ENCODE results near the gene EXOC7. TPM values are rescaled to one million over a fixed set of nuclear protein-coding genes. Genes with fewer than 3 reads are reported as not detected.

The EXOC7 gene
- 100 to 1,000 TPM in 2 of 4 donors, 10 to 100 TPM in 2; 88.0 to 143 (median 105) TPM for total RNA-seq

DNA sequence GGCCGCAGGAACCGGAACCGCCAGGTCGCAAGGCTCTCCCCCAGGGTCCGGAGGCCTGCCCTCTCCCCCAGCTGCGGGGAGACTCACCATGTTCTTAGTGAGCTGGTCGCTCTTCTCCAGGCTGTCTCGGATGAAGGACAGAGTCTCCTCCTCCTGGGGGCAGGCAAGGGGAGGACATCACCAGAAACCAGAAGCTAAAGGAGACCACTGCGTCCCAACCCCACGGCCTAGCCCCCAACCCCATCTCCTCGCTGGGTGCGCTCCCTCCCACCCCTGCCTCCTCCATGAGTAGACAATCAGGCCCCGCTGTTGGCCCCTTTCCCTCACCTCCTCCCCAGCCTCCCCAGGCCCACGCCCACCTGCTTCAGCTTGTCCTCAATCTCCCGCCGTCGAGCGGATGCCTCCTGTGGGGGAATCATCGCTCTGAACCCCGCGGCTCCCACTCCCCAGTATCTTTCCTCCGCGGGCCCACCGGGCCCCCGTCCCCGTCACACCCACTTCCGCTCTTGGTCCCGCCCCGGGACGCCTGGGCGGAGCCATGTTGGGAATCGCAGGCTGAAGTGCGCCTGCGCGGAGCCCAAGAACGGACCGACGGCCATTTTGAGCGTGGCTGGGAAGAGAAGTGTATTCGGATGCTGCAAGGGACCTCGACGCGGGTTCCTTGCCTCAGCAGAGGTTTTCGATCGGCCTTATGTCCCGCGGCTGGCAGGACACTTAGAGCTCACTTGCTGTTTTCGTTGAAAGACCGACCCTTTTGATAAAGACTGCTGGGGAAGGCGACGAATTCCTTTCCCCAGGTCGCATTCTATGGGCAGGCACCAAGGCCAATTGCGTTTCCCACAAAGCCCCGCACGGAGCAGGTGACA, at the start of gene EXOC7:
TSS of gene EXOC7 (minus strand) at position 514 of the 866 bp plus-strand sequence. CDS start at position 419, 95 bp downstream.
- H3K4me1 ChIP-seq, result peaks cover 11 to 33% (median 25%) of the 10 kb centered on the region in 4 donors
- H3K4me3 ChIP-seq, result peak within 1 kb of the TSS; percentile 64 to 92 (median 75)
- peak in 2 of 5 experiments; percentile 33 to 35 for TF ChIP-seq CTCF (IDR thresholded peaks at IDR 0.05)
- peak; percentile 75 for TF ChIP-seq POLR2A (IDR thresholded peaks at IDR 0.05)
- TF ChIP-seq POLR2AphosphoS5 (IDR thresholded peaks at IDR 0.05), result peak; percentile 43 to 60 (median 60)
- no peak for TF ChIP-seq EP300 (IDR thresholded peaks at IDR 0.05; ENCODE audit: low read depth)
- in situ Hi-C loops (cut with MboI; ENCODE audit: low pct_ligation_motif_present in 1 of 4, low pct_unique_long_range_greater_than_20kb in 1 of 4, low sequenced_read_pairs in 3 of 4) (no loop called here), intact Hi-C loops (cut with DNase I; ENCODE audit: low total_unique reads) (no loop called here)
- no peaks in the 10 kb centered on the region for H3K9me3 ChIP-seq
- DNase-seq, result peak; percentile 94
- WGBS, 2 donors (ENCODE audit: low coverage in 1 of 2), result 2% methylated on average over 53 of the region's 55 CpGs; no CpG with 5 or more reads in 1 of the 2 donors
- no peaks in the 10 kb centered on the region for H3K27me3 ChIP-seq
- peaks cover 0 to 28% (median 4%) of the 10 kb centered on the region in 4 donors for H3K36me3 ChIP-seq
- peak within 1 kb of the TSS; percentile 81 to 87 (median 84) for H3K27ac ChIP-seq

DNA sequence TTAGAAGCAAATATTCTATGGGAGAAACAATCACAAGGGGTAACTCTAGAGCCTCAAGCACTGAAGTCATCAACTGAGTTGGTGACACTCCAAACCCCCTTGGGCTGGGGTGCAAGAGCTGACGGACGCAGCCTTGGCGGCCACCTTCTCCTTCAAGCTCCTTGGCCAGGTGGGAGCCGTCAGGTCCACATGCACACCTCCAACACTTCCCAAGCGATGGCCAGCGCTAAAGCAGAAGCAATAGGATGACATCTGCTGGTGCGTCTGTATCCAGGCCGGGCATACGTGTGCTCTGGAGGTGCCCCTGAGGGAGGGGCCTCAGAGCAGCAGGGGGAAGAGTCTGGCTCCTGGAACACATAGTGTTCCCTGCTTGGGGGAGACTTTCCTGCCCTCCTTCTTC, 49.6 kb upstream of the EXOC7 start:
- no peak overlapping the region for H3K4me3 ChIP-seq
- no peaks in the 10 kb centered on the region for H3K9me3 ChIP-seq
- peaks cover 0 to 8% (median 0%) of the 10 kb centered on the region in 4 donors for H3K4me1 ChIP-seq
- H3K27ac ChIP-seq, result no peak overlapping the region
- WGBS, 2 donors (ENCODE audit: low coverage in 1 of 2), result 94% methylated on average over 9 of the region's 9 CpGs; no CpG with 5 or more reads in 1 of the 2 donors
- intact Hi-C loops (cut with DNase I; ENCODE audit: low total_unique reads), result no loop called here
- no peaks in the 10 kb centered on the region for H3K36me3 ChIP-seq
- H3K27me3 ChIP-seq, result no peaks in the 10 kb centered on the region
- in situ Hi-C loops (cut with MboI; ENCODE audit: low pct_ligation_motif_present in 1 of 4, low pct_unique_long_range_greater_than_20kb in 1 of 4, low sequenced_read_pairs in 3 of 4), result no loop called here
- DNase-seq, result no peak
- TF ChIP-seq EP300 (IDR thresholded peaks at IDR 0.05; ENCODE audit: low read depth) (no peak), CTCF (IDR thresholded peaks at IDR 0.05) (no peak), POLR2A (IDR thresholded peaks at IDR 0.05) (no peak), POLR2AphosphoS5 (IDR thresholded peaks at IDR 0.05) (no peak)

- in situ Hi-C loops (cut with MboI; ENCODE audit: low pct_ligation_motif_present in 1 of 4, low pct_unique_long_range_greater_than_20kb in 1 of 4, low sequenced_read_pairs in 3 of 4), result no loop called here
- no peaks in the 10 kb centered on the region for H3K36me3 ChIP-seq
- TF ChIP-seq POLR2AphosphoS5 (IDR thresholded peaks at IDR 0.05) (no peak), POLR2A (IDR thresholded peaks at IDR 0.05) (no peak), CTCF (IDR thresholded peaks at IDR 0.05) (no peak), EP300 (IDR thresholded peaks at IDR 0.05; ENCODE audit: low read depth) (no peak)
- H3K27me3 ChIP-seq, result no peaks in the 10 kb centered on the region
- H3K9me3 ChIP-seq, result no peaks in the 10 kb centered on the region
- 89 to 96% methylated on average over 4 to 7 of the region's 7 CpGs for WGBS, 2 donors (ENCODE audit: low coverage in 1 of 2)
- H3K4me3 ChIP-seq, result no peak overlapping the region
- intact Hi-C loops (cut with DNase I; ENCODE audit: low total_unique reads), result no loop called here
- H3K27ac ChIP-seq, result no peak overlapping the region
- peaks cover 0 to 8% (median 0%) of the 10 kb centered on the region in 4 donors for H3K4me1 ChIP-seq
- DNase-seq, result no peak
Observed at GRCh38 chr17:76152591-76152990, 49.0 kb upstream of the EXOC7 start.

DNA sequence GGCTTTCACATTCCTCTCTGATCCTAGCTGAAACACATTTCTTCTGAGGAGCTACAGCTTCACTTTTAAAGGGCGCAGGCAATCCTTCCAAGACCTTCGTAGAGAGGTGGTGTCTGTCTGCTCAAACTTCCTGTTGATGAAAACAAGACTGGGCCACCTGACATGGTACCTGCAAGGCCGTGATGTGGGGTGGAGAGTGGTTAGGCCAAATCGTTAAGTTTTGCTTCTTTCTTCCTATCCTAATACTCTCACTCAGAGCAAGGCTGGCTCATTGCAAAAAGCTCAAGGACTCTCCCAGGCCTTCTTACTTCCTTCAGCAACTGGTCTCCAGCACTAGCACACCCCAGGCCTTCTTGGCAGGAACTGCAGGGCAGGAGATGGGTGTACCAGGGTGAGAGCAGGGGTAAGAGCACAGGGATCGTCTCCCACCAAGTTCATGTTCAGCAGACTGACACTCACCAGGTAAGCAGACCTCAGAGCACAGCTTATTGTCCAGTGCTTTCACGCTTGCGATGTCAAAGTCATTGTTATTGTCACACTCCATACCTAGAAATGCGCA, 48.4 kb upstream of the EXOC7 start:
- WGBS, 2 donors (ENCODE audit: low coverage in 1 of 2), result 86 to 100% methylated on average over 3 to 8 of the region's 8 CpGs
- Histone ChIP-seq H3K4me1 (peaks cover 0 to 8% (median 0%) of the 10 kb centered on the region in 4 donors), H3K36me3 (no peaks in the 10 kb centered on the region), H3K27ac (no peak overlapping the region), H3K27me3 (no peaks in the 10 kb centered on the region), H3K9me3 (no peaks in the 10 kb centered on the region), H3K4me3 (no peak overlapping the region)
- intact Hi-C loops (cut with DNase I; ENCODE audit: low total_unique reads), result no loop called here
- no peak for TF ChIP-seq CTCF (IDR thresholded peaks at IDR 0.05)
- TF ChIP-seq EP300 (IDR thresholded peaks at IDR 0.05; ENCODE audit: low read depth), result no peak
- no peak for TF ChIP-seq POLR2AphosphoS5 (IDR thresholded peaks at IDR 0.05)
- no peak for TF ChIP-seq POLR2A (IDR thresholded peaks at IDR 0.05)
- in situ Hi-C loops (cut with MboI; ENCODE audit: low pct_ligation_motif_present in 1 of 4, low pct_unique_long_range_greater_than_20kb in 1 of 4, low sequenced_read_pairs in 3 of 4), result no loop called here
- no peak for DNase-seq
